DMS 273 (cell line): ENCODE measurements around the gene DPYD.
"Not testable (repeated sequence)": the region's sequence is repeated elsewhere in the genome, so short reads cannot be mapped to it uniquely, and the experiment has no call there.

Experiments
- DNase-seq: peaks from one replicate; lab custom pipeline; 2025; ENCODE audit not compliant: unreplicated experiment; lab: John Stamatoyannopoulos, UW

Gene DPYD

DNA sequence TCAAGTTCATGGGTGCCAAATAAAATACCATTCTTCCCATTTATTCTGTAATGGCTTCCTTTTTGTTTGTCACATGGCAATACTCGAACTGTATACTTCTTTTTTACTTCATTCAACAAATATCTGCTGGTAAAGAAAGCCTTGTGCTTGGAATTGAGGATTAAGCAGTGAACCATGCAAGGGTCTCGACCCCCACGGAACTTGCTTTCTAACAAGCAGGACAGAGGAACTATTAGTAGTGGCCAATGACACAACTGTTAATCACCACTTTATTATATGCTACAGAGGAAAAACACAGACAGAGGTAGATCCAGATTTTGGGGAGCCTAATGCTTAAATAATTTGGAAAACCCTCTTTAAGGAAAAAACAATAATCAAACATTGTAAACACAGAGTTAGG is 542.2 kb downstream of the DPYD start:
- DNase-seq, result no peak

DNA sequence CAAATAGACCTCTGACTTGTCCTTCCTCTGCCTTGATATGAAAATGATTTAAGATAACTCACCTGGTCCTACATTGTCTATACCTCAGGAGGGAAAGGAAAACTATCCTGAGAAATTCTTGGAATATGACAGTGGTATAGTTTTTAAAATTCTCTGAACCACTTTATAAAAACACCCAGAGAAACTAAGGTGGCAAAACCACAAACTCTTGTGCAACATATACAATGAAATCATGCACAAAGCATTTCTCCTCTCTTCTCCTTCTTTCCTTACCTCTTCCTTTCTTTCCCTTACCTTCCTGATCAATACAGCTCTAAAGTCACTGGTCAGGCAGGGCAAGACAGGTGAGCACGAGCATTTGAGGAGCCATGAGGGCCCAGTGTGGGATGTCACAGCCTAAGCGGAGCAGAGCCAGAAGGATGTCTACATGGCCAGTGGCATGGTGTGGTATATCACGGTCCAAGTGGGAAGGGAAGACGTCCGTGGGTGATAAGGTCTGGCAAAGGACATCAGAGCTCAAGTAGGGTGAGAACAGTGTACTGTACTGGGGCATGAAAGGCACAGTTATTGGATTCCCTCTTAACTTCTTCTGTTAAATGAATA is 543.3 kb downstream of the DPYD start:
- DNase-seq, result no peak

DNA sequence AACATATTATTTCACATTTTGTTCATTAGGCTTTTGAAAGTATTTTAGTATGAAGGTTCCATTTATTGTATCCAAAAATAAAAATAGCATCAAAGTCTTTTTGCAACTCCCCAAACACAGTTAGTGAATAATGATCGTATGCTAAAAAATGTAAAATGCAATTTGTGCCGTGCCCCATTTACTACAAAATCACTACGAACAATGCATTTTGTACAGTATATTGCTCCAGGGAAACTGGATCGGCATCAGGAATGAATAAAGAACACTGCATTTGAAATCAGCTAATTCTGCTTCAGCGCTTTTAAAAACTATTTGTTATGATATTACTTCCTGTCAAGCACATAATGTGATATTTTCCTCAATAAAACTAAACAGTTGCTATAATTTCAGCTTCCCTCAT is 547.8 kb downstream of the DPYD start:
- DNase-seq, result no peak

DNA sequence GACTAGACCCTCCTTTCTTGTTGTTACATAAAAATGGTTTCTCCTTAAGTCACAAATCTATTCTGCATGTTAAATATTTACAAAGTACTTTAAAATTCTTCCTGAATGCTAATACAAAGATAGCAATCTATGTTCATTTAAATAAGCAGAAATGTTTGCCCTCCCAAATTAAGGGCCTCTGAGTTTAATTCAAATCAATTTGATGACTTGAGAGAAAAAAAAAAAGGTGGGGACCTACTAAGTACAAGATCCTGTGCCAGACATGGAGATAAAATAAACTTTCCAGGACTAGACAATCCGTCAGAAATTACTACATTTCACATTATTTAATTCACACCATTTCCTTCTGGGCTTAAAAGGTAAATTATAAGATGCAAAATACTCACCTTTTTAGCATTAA is 548.3 kb downstream of the DPYD start:
- no peak for DNase-seq

DNA sequence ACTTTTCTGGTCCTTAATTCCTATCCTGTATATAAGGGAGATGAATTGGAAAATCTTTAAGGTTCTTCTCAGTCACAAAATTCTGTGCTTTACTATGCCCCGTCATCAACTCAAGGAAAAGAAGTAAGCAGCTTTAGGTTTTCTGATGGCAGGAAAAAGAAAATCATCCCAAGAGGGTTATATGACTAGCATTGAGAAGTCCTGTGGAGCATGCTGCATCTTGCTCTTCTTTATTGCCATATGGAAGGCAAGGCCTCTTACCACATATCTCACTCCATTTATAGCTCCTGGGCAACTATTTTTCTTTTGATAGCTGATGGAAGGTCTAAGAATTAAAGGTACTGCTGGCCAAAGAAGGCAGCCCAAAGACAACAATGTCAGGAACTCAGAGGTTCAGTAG is 552.5 kb downstream of the DPYD start:
- DNase-seq, result no peak

DNA sequence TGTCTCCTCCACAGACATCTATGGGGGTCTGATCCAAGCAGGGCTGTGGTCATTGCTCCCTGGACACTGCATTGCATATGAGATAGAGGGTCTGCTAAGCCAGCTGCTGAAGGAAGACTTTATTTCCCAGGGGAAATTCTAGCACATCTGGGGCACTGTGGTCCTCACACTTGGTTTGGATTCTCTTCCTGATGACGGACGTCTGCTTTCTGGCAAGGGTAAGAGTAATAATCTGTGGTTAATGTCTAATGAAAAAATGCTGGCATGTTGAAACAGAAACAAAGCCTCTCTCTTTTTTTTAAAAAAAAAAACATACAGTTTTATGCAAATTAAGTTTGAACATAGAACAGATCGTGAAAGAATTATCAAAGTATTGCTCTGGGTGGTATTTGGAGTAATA is 553.9 kb downstream of the DPYD start:
- no peak for DNase-seq

DNA sequence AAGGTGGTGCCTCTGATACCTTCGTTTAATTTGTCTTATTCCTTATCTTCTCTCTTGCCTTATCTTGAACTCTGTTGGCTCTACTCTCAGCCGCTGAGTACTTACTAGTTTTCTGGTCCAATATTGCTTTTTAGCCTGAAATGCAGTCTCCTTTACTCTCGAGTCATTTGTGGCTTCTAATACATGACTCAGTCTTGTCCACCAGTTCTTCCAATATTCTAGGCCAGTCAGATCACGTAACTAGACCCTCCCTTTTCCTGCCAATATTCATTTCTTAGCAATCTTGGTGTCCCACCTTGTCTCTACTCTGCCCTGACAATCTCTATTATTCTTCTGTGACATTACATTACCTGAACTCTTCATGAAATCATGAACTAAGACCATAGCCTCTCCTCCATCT is 555.8 kb downstream of the DPYD start:
- no peak for DNase-seq

DNA sequence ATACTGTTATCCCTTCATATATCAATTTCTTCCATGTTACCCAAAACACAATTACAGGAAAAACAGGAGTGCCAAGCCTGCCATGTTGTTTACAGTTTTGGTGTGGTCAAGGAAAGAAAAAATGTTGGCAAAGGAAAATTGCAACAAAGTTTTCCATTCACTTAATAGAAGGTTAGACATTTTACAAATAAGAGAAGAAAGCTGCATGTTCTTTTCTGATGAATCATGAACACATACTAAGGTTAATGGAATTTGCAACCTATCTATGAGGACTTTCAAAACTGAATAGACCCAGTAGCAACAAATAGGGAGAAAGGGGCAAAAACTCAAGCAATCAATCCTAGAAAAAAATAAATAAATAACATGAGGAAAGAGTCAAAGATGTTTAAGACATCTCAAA is 556.7 kb downstream of the DPYD start:
- no peak for DNase-seq

DNA sequence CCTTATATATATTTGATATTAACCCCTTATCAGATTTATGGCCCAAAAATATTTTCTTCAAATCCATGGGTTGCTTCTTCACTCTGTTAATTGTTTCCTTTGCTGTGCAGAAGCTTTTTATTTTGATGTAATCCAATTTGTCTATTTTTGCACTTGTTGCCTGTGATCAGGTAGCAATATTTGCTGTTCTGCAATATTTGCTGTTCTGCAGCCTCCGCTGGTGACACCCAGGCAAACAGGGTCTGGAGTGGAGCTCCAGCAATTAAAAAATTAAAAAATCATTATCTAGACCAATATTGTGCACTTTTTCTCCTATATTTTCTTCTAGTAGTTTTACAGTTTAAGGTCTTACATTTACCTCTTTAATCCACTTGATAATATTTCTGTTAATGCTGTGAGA is 564.5 kb downstream of the DPYD start:
- DNase-seq, result no peak

DNA sequence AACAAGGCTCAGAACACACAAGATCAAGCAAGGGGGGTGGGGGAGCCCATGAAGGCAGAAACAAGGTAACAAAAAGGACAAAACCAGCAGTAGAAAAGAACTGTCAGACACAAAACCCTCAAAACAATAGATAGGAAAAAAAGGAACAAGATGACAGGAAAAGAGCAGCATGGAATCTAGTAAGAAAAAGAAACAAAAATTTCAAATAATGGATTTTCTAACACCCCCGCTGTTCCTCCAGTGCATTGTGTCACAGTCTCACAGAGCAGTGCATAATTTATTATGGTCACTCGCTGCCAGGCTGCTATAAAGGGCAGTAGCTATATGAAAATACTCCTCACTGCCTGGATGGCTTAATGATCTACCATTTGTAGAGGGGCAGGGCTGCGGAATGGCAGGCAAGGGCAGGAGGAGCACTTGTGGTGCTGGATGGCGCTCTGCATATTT is 567.9 kb downstream of the DPYD start:
- no peak for DNase-seq

DNA sequence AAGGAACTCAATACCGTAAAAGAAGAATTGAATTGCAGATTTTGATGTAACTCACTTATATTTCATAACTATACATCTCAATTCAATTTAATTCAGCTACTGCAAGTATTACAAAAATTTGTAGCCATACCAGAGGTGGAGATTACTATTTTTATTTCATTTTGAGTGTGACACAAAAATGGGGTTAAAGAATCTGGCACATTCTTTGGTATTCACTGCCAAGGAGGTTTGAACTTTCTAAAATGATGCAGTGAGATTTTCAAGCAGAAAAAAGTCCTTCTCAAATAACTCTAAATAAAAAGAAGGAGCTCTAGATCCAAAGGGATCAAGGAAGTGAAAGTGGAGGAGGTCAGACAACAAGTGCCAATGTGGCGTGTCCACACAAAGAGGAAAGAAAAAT is 569.0 kb downstream of the DPYD start:
- no peak for DNase-seq

DNA sequence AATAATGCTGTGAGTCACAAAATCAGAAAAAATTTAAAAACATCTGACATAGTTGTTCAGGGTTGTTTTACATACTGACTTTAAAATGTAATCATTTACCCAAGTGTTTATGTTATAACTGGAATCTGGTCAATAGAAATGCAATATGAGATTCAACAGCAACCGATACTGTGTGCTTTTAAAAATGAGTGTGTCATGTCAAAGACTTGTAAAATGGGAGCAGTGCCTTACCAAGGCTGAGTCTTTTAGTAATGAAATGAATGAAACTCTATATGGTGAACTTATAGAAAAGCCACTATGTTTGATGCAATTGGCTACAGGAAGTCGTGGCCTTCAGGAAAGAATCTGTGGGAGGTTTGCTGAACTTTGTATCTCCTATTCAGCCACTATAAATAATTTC is 570.2 kb downstream of the DPYD start:
- DNase-seq, result no peak

DNA sequence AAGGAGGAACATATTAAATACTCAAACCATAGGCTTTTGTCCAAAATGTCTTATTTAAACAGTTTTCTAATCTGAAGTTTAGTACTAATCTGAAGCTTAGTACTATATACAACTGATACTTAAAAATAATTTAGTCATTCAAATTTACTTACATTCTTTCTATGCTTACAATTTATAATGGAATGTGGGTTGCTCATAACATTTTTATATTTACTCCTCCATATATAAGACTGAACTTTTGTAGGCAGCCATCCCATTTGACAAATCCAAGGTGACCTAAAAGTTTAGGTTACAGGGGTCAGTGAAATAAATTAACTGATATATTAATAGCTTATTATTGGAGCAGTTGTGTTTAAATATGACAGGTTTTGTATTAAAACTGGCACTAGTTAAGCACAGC is 570.6 kb downstream of the DPYD start:
- DNase-seq, result no peak

DNA sequence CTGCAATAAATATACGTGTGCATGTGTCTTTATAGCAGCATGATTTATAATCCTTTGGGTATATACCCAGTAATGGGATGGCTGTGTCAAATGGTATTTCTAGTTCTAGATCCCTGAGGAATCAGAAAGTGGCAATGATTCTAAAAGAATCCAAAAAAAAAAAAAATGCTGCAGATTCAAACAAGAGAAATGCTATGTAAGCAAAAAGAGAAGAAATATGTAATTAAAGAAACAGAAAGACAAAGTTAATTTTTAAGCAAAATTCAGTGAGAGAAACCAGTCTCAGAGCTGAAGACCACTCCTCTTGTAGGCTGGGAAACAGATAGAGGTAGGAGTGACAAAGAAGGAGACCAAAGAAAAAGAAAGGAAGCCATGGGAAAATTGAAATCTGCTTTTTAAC is 571.0 kb downstream of the DPYD start:
- DNase-seq, result not testable (repeated sequence)

DNA sequence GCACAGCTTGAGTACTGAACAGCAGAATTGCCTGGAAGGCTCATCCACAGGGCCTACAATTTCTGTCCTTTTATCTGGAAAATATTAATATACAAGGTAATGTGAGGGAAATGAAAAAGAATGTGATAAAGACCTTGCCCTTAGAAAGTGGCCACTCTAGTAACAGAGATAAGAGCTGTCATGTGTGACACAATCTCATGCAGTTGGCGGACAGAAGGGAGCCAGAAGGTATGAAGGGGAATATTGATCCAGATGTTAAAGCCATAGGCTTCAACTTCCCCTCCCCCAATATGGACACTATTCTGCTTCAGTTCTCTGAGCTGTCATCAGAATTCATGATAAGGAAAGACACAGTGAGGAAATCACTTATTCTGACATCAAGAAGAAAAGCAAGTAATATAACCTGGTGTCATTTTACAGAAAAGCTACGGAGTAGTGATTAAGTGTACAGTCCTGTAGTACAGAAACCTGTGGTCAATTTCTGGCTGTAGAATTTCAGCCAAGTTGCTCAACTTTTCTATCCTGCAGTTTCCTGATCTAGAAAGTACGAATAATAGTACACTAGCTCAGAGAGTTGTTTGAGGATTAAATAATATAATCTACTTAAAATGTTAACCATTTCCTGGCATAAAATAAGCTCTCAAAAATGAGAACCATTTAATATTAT is 572.1 kb downstream of the DPYD start:
- no peak for DNase-seq

DNA sequence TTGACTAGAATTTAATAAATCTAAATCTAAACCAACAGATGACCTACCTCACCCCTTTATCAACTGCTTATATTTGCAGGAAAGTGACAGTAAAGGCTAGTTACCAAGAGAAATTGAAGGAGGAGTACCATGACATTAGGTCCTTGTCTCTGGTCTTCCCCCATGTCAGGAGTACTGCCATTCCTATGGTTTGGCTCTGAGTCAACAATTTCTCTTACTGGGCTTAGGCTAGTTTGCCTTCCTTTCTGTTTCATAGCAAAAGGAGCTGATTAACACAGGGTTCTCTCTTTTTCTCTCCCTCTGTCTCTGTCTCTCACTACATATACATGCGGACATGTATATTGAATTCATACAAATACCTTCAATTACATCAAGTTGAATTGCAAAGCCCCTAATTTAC is 579.9 kb downstream of the DPYD start:
- no peak for DNase-seq

DNA sequence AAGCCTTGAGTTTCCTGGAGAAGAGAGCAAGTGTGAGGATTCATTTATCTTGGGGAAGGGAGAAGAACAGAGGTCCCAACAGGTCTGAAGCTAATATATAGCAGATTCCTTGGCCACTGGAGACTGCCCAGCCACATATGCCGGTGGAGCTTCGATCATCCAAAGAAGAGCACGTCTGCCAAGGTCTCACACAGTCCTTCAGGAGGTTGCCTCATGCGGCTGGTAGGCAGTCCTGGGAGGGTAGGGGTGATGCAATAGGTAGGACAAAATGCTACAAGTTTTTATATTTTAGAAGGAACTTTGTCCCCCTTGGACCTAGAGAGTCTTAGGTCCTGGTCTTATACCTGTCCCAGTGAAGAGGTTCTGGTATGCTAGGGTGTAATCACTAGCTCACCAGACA is 582.5 kb downstream of the DPYD start:
- no peak for DNase-seq

DNA sequence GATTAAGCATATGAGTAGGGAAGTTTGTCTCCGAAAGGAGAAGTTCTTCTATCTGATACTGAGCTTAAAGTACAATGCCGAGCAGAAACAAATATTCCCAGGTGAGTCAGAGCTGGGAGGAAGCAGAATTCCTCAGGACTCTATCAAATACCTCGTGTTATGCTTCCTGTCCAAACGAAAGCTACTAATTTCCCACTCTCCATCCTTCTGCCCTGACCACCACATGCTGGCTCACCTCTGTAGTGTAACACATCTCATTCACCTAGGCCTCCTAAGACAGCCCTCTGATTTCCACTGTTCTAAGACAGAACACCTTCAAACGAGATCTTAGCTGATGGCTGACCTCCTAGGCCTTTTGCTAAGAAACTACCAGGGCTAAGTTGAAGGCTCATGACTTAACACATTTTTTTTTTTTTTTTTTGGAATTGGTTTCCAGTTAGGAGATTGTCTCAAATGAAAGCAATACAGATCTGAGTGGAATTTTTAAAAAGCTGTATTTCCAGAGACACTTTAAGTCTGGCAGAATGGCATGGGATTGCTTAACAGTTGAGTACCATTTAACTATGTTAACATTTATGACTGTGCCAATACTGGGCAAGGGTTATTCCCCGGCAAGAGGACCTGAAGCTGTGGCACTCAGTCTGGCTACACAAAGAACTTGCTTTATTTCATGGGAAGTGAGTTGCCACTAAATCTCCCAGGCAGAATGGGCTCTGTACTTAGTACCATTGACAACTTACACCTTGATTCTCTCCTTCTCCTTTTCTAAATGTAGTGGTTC is 583.4 kb downstream of the DPYD start:
- no peak for DNase-seq

DNA sequence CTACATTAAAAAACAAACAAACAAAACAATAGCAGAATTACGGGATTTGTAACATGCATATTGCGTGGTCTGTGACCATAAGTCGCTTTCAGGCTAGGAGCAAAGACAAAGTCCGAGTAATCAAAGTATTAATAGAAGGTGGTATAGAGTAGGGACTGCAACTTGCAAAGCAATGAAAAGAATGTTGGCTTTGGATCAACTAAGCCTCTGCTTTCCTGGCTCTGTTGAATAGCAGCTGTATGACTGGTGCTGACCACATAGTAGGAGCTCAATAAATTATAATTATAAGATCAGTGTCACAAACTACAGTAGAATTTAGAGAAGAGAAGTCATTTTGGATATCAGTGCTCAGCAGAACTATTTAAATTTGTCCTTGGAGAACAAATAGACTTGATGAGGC is 586.4 kb downstream of the DPYD start:
- no peak for DNase-seq

DNA sequence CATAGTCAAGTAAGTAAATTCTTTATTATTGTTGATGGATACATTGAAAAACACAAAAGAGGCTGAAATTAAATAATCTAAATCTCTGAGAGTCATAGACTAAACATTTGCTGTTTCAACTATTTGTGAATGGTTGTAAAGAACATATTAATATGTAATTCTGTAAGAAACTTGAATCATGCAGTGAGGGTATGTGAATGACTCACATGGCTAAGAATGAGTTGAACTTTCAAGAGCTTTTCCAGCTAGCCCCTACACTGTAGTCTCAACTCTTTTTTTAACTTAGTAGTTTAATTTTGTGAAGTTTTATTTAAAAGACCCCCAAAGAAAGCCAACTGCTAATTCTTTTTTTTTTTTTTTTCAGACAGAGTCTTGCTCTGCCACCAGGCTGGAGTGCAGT is 588.1 kb downstream of the DPYD start:
- DNase-seq, result no peak

DNA sequence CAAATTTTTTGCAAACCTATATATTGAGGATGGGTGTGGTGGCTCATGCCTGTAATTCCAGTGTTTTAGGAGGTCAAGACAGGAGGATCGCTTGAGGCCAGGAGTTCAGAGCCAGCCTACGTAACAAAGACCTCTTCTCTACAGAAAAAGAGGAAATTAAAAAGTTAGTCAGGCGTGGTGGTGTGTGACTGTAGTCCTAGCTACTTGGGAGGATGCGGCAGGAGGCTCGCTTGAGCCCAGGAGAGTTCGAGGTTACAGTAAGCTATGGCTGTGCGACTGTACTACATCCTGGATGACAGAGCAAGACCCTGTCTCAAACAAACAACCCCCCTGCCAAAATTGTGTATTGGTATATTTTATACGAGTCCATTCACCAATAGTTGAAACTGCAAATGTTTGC is 589.7 kb downstream of the DPYD start:
- no peak for DNase-seq

DNA sequence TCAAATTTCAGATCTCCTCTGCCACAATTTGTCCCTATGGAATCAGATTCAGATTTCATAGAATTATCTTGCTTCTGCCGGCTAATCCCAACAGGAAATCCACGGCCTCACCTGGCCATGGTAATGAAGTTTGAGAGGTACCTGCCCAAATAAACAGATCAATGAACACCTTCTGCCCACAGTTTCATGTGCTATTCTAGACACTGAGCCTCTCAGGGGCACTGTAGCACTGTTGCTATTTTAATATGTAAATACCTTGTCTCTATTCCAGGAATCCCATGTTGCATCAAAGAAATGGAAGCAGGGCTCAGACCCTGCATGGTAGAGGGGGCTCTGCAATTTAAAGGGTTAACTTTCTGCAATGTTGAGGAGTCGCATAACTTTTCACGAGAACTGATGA is 606.1 kb downstream of the DPYD start:
- no peak for DNase-seq
